Measurements from ENCODE around the gene CCDC59.

Gene CCDC59

GRCh38 chr12:82314406-82314892 lies 43.7 kb downstream of the CCDC59 start:
- no peak for DNase-seq (ENCODE audit: low read depth in 2 of 2)

Measured in stimulated activated CD8-positive, alpha-beta memory T cell treated with anti-CD3 and anti-CD28 coated beads, Interleukin-2, amount 100 ng/mL, for 1 hour (primary cell).